IMR-90 (cell line): Measurements from ENCODE around the gene PGLYRP2. TPM values are rescaled to one million over a fixed set of nuclear protein-coding genes. Genes with fewer than 3 reads are reported as not detected.

Experiments used
- ATAC-seq: fragments of 200-7000 bp; cut with Tn5 transposase; 2 replicates; pipeline ENCODE4 v1.9.1; 2020; ENCODE audit warnings: low read depth, mild to moderate bottlenecking, moderate library complexity
- BruUV-seq: library from RNA; stranded (reverse); fragments of 400-500 nt; replicated peaks from 2 replicates; lab custom pipeline; 2021; lab: Mats Ljungman, UMichigan
- CTCF ChIA-PET: fragments of 300-600 bp; formaldehyde crosslinking; extraction: SDS; loops from one replicate; lab custom pipeline; 2021; ENCODE audit warnings: antibody characterized with exemption; lab: Yijun Ruan, JAX
- POLR2A ChIA-PET: fragments of 300-600 bp; sonication (Branson Sonifier 250); formaldehyde crosslinking; loops from one replicate; lab custom pipeline; 2022; ENCODE audit warnings: antibody characterized with exemption; ENCODE audit not compliant: unreplicated experiment; lab: Charles Lee
- DNase-seq: peaks from one replicate; pipeline ENCODE4 v3.0.0; 2013
- H2AFZ ChIP-seq: replicated peaks from 2 replicates; pipeline ENCODE3; 2013; ENCODE audit warnings: low read length, mild to moderate bottlenecking; ENCODE audit not compliant: poor library complexity
- H2AK5ac ChIP-seq: 2 replicates; pipeline ENCODE4 v1.6.1; 2013; ENCODE audit warnings: low read depth, low read length, inconsistent platforms
- H2AK9ac ChIP-seq: replicated peaks from 2 replicates; pipeline ENCODE3; 2013; ENCODE audit warnings: mild to moderate bottlenecking, low read depth, low read length, moderate library complexity; ENCODE audit not compliant: poor library complexity
- H2BK120ac ChIP-seq: 2 replicates; pipeline ENCODE4 v1.6.1; 2013; ENCODE audit warnings: low read depth, low read length, inconsistent platforms
- H2BK15ac ChIP-seq: 3 replicates; pipeline ENCODE4 v1.6.1; 2013; ENCODE audit warnings: low read depth, low read length, inconsistent platforms
- H2BK20ac ChIP-seq: 2 replicates; pipeline ENCODE4 v1.6.1; 2013; ENCODE audit warnings: low read depth, mild to moderate bottlenecking, inconsistent platforms, low read length, moderate library complexity
- H2BK5ac ChIP-seq: 2 replicates; pipeline ENCODE4 v1.6.1; 2013; ENCODE audit warnings: mild to moderate bottlenecking, low read depth, low read length, inconsistent platforms; ENCODE audit not compliant: poor library complexity, severe bottlenecking
- H3K14ac ChIP-seq: replicated peaks from 2 replicates; pipeline ENCODE4 v1.6.1; 2013; ENCODE audit warnings: low read depth, low read length, inconsistent platforms
- H3K18ac ChIP-seq: 2 replicates; pipeline ENCODE4 v1.6.1; 2013; ENCODE audit warnings: low read depth, low read length, control low read depth
- H3K23ac ChIP-seq: 2 replicates; pipeline ENCODE4 v1.6.1; 2013; ENCODE audit warnings: low read depth, low read length, inconsistent platforms
- H3K27ac ChIP-seq: 2 replicates; pipeline ENCODE4 v1.5.1; 2013; ENCODE audit warnings: mild to moderate bottlenecking, control low read depth, low read length; ENCODE audit not compliant: insufficient read depth
- H3K27me3 ChIP-seq: 2 replicates; pipeline ENCODE4 v1.6.1; 2013; ENCODE audit warnings: low read length; ENCODE audit not compliant: control insufficient read depth, insufficient read depth
- H3K36me3 ChIP-seq: 2 replicates; pipeline ENCODE4 v1.6.1; 2013; ENCODE audit warnings: low read length, mixed read lengths; ENCODE audit not compliant: control insufficient read depth, insufficient read depth
- H3K4ac ChIP-seq: 2 replicates; pipeline ENCODE4 v1.6.1; 2013; ENCODE audit warnings: low read depth, low read length, inconsistent platforms
- H3K4me1 ChIP-seq: 2 replicates; pipeline ENCODE4 v1.6.1; 2013; ENCODE audit warnings: low read length, mixed read lengths; ENCODE audit not compliant: control insufficient read depth, insufficient read depth
- H3K4me2 ChIP-seq: 2 replicates; pipeline ENCODE4 v1.6.1; 2013; ENCODE audit warnings: low read depth, mild to moderate bottlenecking, control low read depth, low read length, moderate library complexity
- H3K4me3 ChIP-seq: 2 replicates; pipeline ENCODE4 v1.5.1; 2013; ENCODE audit warnings: low read depth, mild to moderate bottlenecking, control low read depth, low read length, moderate library complexity; ENCODE audit not compliant: insufficient read depth
- H3K56ac ChIP-seq: 2 replicates; pipeline ENCODE4 v1.6.1; 2013; ENCODE audit warnings: low read length, inconsistent platforms; ENCODE audit not compliant: insufficient read depth; ENCODE audit errors: extremely low read depth
- H3K79me1 ChIP-seq, 2 experiments: 2 replicates each; pipeline ENCODE4 v1.6.1; 2013; ENCODE audit warnings: low read length in 2 of 2, inconsistent platforms in 1 of 2, low read depth in 1 of 2
- H3K9ac ChIP-seq: 2 replicates; pipeline ENCODE4 v1.6.1; 2013; ENCODE audit warnings: low read depth, low read length, control low read depth
- H3K9me1 ChIP-seq: 2 replicates; pipeline ENCODE4 v1.6.1; 2013; ENCODE audit warnings: low read length, inconsistent platforms; ENCODE audit not compliant: insufficient read depth
- H3K9me3 ChIP-seq: 2 replicates; pipeline ENCODE4 v1.6.1; 2013; ENCODE audit warnings: low read length; ENCODE audit not compliant: control insufficient read depth, insufficient read depth
- H4K20me1 ChIP-seq: 2 replicates; pipeline ENCODE4 v1.6.1; 2013; ENCODE audit warnings: low read length, inconsistent platforms; ENCODE audit not compliant: insufficient read depth
- H4K5ac ChIP-seq: 2 replicates; pipeline ENCODE4 v1.6.1; 2013; ENCODE audit warnings: mild to moderate bottlenecking, low read depth, low read length, control low read depth
- H4K8ac ChIP-seq, 2 experiments: 2 replicates each; pipeline ENCODE4 v1.6.1; 2013; ENCODE audit warnings: low read depth in 2 of 2, low read length in 2 of 2, control low read depth in 1 of 2, inconsistent platforms in 1 of 2
- H4K91ac ChIP-seq: 2 replicates; pipeline ENCODE4 v1.6.1; 2013; ENCODE audit warnings: low read depth, low read length, inconsistent platforms; ENCODE audit not compliant: insufficient read depth
- BHLHE40 ChIP-seq: fragments of 150-350 bp; IDR thresholded peaks from 2 replicates; pipeline ENCODE4 v1.6.1; 2016; ENCODE audit warnings: mild to moderate bottlenecking, low read depth, low read length
- CEBPB ChIP-seq: IDR thresholded peaks from 2 replicates; pipeline ENCODE4 v1.6.1; 2012; ENCODE audit warnings: low read depth, low read length, improper control_type of control experiment
- CHD1 ChIP-seq: IDR thresholded peaks from 2 replicates; pipeline ENCODE4 v1.6.1; 2012; ENCODE audit warnings: low read depth, low read length, improper control_type of control experiment
- ELK1 ChIP-seq: fragments of 150-350 bp; IDR thresholded peaks from 2 replicates; pipeline ENCODE4 v1.6.1; 2016; ENCODE audit warnings: low read depth, mild to moderate bottlenecking, low read length, moderate library complexity, borderline replicate concordance
- FOS ChIP-seq: fragments of 150-350 bp; IDR thresholded peaks from 2 replicates; pipeline ENCODE4 v1.6.1; 2016; ENCODE audit warnings: low read depth, low read length
- MXI1 ChIP-seq: IDR thresholded peaks from 2 replicates; pipeline ENCODE4 v1.6.1; 2012; ENCODE audit warnings: low read depth, mild to moderate bottlenecking, low read length, moderate library complexity, borderline replicate concordance
- NFE2L2 ChIP-seq: fragments of 150-350 bp; IDR thresholded peaks from 2 replicates; pipeline ENCODE4 v1.6.1; 2016; ENCODE audit warnings: low read depth, mild to moderate bottlenecking, low read length
- POLR2A ChIP-seq: IDR thresholded peaks from 2 replicates; pipeline ENCODE4 v1.6.1; 2012; ENCODE audit warnings: mild to moderate bottlenecking, low read depth, low read length
- RCOR1 ChIP-seq: IDR thresholded peaks from 2 replicates; pipeline ENCODE4 v1.6.1; 2012; ENCODE audit warnings: mild to moderate bottlenecking, low read length, improper control_type of control experiment; ENCODE audit not compliant: insufficient replicate concordance
- RFX5 ChIP-seq: IDR thresholded peaks from 2 replicates; pipeline ENCODE4 v1.8.0; 2012; ENCODE audit warnings: low read depth, mild to moderate bottlenecking, low read length, moderate library complexity
- SMC3 ChIP-seq: fragments of 150-350 bp; IDR thresholded peaks from 2 replicates; pipeline ENCODE4 v1.6.1; 2016; ENCODE audit warnings: low read depth, mild to moderate bottlenecking, antibody characterized with exemption, low read length, moderate library complexity
- whole genome bisulfite sequencing, 2 experiments: methylation state at CpG; one replicate each; pipeline versions ENCODE4 v1.1.5 to v1.1.7; 2013; ENCODE audit warnings: missing lambda C conversion rate in 2 of 2; ENCODE audit not compliant: insufficient read length in 1 of 2; ENCODE audit errors: extremely low coverage in 2 of 2; 5-methylcytosine and 5-hydroxymethylcytosine counted together
- dilution Hi-C: fragments of 300-500 bp; cut with HindIII; formaldehyde crosslinking; loops from one replicate; pipeline ENCODE4 v1.14.3; 2018; ENCODE audit warnings: low sequenced_read_pairs; ENCODE audit not compliant: unreplicated experiment
- in situ Hi-C: fragments of 300-500 bp; cut with MboI; formaldehyde crosslinking; loops from 3 replicates; pipeline ENCODE4 v1.14.3; 2019; ENCODE audit warnings: low sequenced_read_pairs, inconsistent platforms, mixed read lengths
- intact Hi-C: fragments of 100-400 bp; cut with micrococcal nuclease; formaldehyde crosslinking; loops from 2 replicates; pipeline ENCODE4 v1.10.0; 2022
- polyA plus RNA-seq, 3 experiments: library from polyadenylated mRNA; depleted of rRNA; stranded (reverse); fragments of >200 nt; gene quantifications; 2 replicates each; pipeline ENCODE4 v1.2.3, GENCODE V29; 2012; ENCODE audit warnings: low replicate concordance in 1 of 3
- total RNA-seq: library from RNA; depleted of rRNA; stranded (reverse); fragments of >200 nt; gene quantifications from 2 replicates; pipeline ENCODE4 v1.2.3, GENCODE V29; 2012
- TF ChIP-seq, protein P1 (sequence below): fragments of 150-350 bp; IDR thresholded peaks from 2 replicates; pipeline ENCODE4 v1.6.1; 2017; ENCODE audit warnings: mild to moderate bottlenecking, antibody characterized with exemption, low read length, low read depth
- TF ChIP-seq, protein P2 (sequence below): conservative IDR thresholded peaks from 2 replicates; pipeline ENCODE4 v1.5.1; 2012; ENCODE audit warnings: mild to moderate bottlenecking, low read depth, low read length, improper control_type of control experiment

The PGLYRP2 gene
- total and polyA plus RNA-seq, 2 of the 4 experiments (the other 2 are of a cell fraction) = not detected

- Histone ChIP-seq H3K4me3 (no peak overlapping the region), H4K20me1 (no peaks in the 10 kb centered on the region), H3K9me3 (no peaks in the 10 kb centered on the region), H3K23ac (no peak overlapping the region), H3K4ac (no peak overlapping the region), H2AK5ac (no peak overlapping the region), H3K56ac (no peak overlapping the region), H2BK20ac (no peak overlapping the region), H4K8ac (no peak overlapping the region), H2AK9ac (no peak overlapping the region), H4K5ac (no peak overlapping the region), H3K27ac (no peak overlapping the region), H2BK5ac (no peak overlapping the region), H3K9ac (no peak overlapping the region), H3K4me1 (no peaks in the 10 kb centered on the region), H3K9me1 (peaks cover 7% of the 10 kb centered on the region), H2BK15ac (no peak overlapping the region), H3K14ac (no peak overlapping the region), H3K79me1 (peaks cover 0 to 6% of the 10 kb centered on the region in 2 experiments; a peak in 1 of 4 replicates), H3K36me3 (peaks cover 8% of the 10 kb centered on the region; the same call in 1 of the 2 replicates), H3K27me3 (no peaks in the 10 kb centered on the region), H2BK120ac (no peak overlapping the region), H2AFZ (no peak overlapping the region), H3K4me2 (no peak overlapping the region), H4K91ac (no peak overlapping the region), H3K18ac (no peak overlapping the region)
- 80% methylated on average over 10 of the region's 15 CpGs; no CpG with 5 or more reads in 1 of the 2 experiments for WGBS, 2 experiments
- TF ChIP-seq FOS (no peak), CEBPB (no peak), POLR2A (no peak), NFE2L2 (no peak), ELK1 (no peak), BHLHE40 (no peak), SMC3 (no peak), MXI1 (no peak), CHD1 (no peak), RFX5 (no peak), RCOR1 (no peak)
- TF ChIP-seq, protein P1, sequence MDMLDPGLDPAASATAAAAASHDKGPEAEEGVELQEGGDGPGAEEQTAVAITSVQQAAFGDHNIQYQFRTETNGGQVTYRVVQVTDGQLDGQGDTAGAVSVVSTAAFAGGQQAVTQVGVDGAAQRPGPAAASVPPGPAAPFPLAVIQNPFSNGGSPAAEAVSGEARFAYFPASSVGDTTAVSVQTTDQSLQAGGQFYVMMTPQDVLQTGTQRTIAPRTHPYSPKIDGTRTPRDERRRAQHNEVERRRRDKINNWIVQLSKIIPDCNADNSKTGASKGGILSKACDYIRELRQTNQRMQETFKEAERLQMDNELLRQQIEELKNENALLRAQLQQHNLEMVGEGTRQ = no peak
- TF ChIP-seq, protein P2, sequence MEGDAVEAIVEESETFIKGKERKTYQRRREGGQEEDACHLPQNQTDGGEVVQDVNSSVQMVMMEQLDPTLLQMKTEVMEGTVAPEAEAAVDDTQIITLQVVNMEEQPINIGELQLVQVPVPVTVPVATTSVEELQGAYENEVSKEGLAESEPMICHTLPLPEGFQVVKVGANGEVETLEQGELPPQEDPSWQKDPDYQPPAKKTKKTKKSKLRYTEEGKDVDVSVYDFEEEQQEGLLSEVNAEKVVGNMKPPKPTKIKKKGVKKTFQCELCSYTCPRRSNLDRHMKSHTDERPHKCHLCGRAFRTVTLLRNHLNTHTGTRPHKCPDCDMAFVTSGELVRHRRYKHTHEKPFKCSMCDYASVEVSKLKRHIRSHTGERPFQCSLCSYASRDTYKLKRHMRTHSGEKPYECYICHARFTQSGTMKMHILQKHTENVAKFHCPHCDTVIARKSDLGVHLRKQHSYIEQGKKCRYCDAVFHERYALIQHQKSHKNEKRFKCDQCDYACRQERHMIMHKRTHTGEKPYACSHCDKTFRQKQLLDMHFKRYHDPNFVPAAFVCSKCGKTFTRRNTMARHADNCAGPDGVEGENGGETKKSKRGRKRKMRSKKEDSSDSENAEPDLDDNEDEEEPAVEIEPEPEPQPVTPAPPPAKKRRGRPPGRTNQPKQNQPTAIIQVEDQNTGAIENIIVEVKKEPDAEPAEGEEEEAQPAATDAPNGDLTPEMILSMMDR = no peak
- ChIA-PET POLR2A (no interaction called here), CTCF (no interaction called here)
- ATAC-seq = no peak
- no TSS peak for BruUV-seq
- in situ Hi-C loops = loop anchor here (25.0 kb wide), 1 partner anchor 882 kb away; the partner anchor contains the start of gene NDUFB7
- dilution Hi-C loops = no loop called here
- DNase-seq = no peak
- intact Hi-C loops = no loop called here
Observed at GRCh38 chr19:15444505-15445226, 34.6 kb downstream of the PGLYRP2 start.
